IPS DF 6.9 (cell line): Measurements from ENCODE around the gene KCTD10.

Source experiments
- DNase-seq: peaks from one replicate; pipeline ENCODE4 v3.0.0-alpha.2; 2013; ENCODE audit warnings: low read depth, low spot score
- H3K27ac ChIP-seq: one replicate; pipeline ENCODE4 v1.5.1; 2013; ENCODE audit warnings: low read length, control low read depth
- H3K27me3 ChIP-seq: 2 replicates; pipeline ENCODE4 v1.6.1; 2013; ENCODE audit warnings: mild to moderate bottlenecking, low read length; ENCODE audit not compliant: control insufficient read depth, insufficient read depth
- H3K36me3 ChIP-seq: 2 replicates; pipeline ENCODE4 v1.6.1; 2013; ENCODE audit warnings: low read length; ENCODE audit not compliant: control insufficient read depth, insufficient read depth
- H3K4me1 ChIP-seq: 2 replicates; pipeline ENCODE4 v1.6.1; 2013; ENCODE audit warnings: low read length; ENCODE audit not compliant: control insufficient read depth, insufficient read depth
- H3K4me3 ChIP-seq: 2 replicates; pipeline ENCODE4 v1.5.1; 2013; ENCODE audit warnings: mild to moderate bottlenecking, low read length
- H3K9me3 ChIP-seq: 2 replicates; pipeline ENCODE4 v1.6.1; 2013; ENCODE audit warnings: low read length, inconsistent platforms; ENCODE audit not compliant: control insufficient read depth, insufficient read depth
- WGBS: extraction: QIAGEN DNeasy Blood & Tissue Kit; methylation state at CpG from one replicate; pipeline ENCODE4 v1.1.7; 2013; ENCODE audit warnings: mixed read lengths, missing lambda C conversion rate; ENCODE audit not compliant: insufficient read length, insufficient coverage; 5-methylcytosine and 5-hydroxymethylcytosine counted together

KCTD10 gene

DNA sequence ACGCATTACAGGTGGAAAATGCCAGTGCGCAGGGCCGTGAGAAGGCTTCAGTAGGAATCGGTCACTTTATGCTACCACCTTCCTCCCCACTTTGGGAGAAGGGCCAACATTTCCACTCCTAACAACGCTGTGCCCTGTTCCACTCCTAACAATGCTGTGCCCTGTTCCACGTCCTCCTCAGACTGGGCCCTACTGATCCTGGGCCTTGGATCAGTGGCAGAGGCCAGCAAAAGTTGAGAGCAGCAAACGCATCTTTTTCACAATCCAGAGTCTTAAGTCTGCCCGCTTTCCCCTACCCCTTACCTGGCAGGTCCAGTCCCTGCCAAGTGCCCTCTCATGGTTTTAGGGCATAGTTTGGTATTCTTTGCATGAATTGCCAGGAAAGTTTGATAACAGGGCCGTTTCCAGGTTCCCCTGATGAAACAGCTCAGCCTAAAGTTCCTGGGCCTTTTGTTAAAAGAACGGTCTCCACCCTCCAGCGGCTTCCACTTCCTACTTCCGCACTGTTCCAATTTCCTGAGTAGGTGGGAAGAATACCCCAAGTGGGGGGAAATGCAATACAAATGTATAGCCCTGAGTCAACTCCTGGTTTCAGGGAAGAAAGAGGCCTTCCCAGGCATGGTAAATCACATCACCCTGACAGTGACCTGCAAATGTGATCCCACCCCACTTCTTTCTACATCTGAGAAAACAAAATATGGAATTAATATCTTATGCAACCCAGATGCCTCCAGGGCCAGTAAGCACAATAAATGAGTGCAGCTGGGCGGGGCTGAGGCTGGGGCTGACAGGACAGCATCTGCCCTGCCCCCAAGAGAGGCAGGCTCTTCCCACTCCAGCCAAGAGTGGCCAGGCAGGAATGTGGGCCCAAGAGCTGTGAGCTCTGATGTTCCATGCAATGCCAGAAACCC is 15.0 kb downstream of the KCTD10 start:
- Histone ChIP-seq H3K27me3 (no peaks in the 10 kb centered on the region), H3K9me3 (no peaks in the 10 kb centered on the region), H3K4me3 (no peak overlapping the region), H3K36me3 (peaks cover under 1% of the 10 kb centered on the region; the same call in 1 of the 2 replicates), H3K27ac (no peak overlapping the region), H3K4me1 (peaks cover 25% of the 10 kb centered on the region)
- DNase-seq: no peak
- no CpG with 5 or more reads among the region's 13 CpGs for WGBS

DNA sequence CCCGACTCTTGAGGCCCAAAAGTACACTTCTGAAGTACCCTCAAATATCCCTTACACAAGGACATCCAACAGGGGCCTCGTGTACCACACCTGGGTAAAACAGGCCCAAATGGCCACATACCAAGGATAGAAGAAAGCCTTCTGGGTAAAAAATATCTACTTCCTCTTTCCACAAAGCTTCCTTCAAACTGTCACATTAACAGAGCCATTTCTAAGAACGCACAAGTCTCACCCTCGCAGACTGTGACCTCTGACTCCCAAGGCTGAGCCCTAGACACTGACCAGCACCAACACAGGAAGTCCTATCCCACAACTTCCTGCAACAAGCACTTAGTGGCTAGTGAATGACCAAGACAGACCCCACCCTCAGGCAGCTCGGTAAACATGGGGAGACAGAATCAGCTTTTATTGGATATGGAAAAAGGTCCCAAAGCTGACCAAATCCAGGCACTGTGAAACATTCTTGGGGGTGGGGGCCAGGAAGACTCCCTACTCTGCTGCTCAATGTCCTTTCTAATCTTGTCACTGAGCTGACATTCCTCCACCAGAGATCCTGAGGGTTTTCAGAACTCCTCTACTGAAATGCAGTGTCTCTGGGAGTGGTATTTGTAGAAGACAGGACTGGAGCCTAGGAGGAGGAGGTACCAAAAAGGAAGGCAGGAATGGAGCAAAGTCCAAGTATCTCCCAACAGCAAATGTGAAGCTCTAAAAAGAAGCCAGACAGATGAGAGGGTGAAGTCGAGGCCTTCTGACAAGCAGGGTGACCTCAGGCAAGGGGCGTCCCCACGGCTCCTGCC is 15.9 kb downstream of the KCTD10 start:
- Histone ChIP-seq H3K27ac (no peak overlapping the region), H3K9me3 (no peaks in the 10 kb centered on the region), H3K4me1 (peaks cover 25% of the 10 kb centered on the region), H3K27me3 (no peaks in the 10 kb centered on the region), H3K36me3 (peaks cover 8% of the 10 kb centered on the region; the same call in 1 of the 2 replicates), H3K4me3 (no peak overlapping the region)
- no CpG with 5 or more reads among the region's 8 CpGs for WGBS
- DNase-seq: no peak

DNA sequence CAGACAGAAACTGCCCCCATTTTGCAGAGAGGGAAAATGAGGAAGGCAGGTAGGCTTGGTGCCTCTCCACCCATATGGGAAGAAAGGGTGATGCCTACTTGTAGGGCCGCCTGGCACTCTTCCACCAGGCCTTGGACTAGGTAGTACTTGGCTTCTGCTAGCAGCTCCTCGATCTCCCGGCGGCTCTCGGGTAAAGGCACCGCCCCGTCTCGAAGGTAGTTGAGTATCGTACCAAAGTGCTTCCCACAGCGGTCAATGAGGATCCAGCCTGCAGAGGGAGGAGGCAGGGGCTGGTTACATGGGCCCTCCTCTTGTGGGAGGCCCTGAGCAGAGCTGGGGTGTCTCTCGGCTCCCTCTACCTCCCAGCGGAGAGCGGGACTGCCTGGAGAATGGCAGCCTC is 16.6 kb downstream of the KCTD10 start:
- no peaks in the 10 kb centered on the region for H3K27me3 ChIP-seq
- H3K27ac ChIP-seq: no peak overlapping the region
- H3K4me3 ChIP-seq: no peak overlapping the region
- H3K9me3 ChIP-seq: no peaks in the 10 kb centered on the region
- H3K4me1 ChIP-seq: peaks cover 25% of the 10 kb centered on the region
- DNase-seq: no peak
- WGBS: no CpG with 5 or more reads among the region's 13 CpGs
- H3K36me3 ChIP-seq: peaks cover 12% of the 10 kb centered on the region; the same call in 1 of the 2 replicates

DNA sequence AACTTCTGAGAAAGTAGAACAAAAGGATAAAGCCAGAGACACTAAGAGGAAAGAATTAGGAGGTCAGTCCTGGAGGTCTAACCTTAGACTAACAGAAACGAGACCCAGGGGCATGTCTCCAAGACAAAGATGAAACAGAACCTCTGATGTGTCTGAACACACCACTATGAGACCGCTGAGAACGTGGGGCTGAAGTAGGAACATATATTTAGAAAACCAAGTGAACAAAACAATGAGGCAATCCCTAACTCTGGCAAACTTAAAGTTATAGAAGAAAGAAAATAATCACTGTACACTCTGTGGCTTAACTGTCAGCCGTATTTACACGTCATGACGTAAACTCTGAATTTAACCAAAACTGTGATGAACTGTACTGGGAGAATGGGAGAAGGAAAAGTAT is 17.9 kb downstream of the KCTD10 start:
- Histone ChIP-seq H3K27ac (no peak overlapping the region), H3K4me3 (no peak overlapping the region), H3K9me3 (no peaks in the 10 kb centered on the region), H3K27me3 (no peaks in the 10 kb centered on the region), H3K4me1 (peaks cover 25% of the 10 kb centered on the region), H3K36me3 (peaks cover 18% of the 10 kb centered on the region; the same call in 1 of the 2 replicates)
- DNase-seq: no peak
- WGBS: no CpG with 5 or more reads among the region's 6 CpGs

DNA sequence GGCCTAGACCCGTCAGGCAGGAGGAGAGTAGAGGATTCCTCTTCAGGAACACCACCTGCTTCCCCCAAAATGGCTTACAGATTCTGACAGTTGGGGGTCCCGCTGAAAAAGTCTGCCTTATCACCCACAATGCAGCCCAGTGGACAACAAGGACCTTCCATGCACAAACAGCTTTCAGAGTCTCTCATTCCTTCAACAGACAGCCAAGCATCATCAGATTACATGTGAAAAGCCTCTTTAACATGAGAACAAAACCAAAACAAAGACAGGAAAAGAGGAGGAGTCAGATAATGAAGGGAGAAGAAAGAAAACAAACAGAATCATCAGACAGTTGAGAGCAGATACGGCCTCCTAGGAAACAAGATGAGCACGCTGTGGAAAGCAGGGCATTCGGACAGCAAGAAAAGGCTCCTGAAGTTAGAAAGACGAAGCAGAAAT is 18.3 kb downstream of the KCTD10 start:
- Histone ChIP-seq H3K27ac (peak overlapping the region; percentile 61), H3K4me1 (peaks cover 25% of the 10 kb centered on the region), H3K27me3 (no peaks in the 10 kb centered on the region), H3K36me3 (peaks cover 20% of the 10 kb centered on the region; the same call in 1 of the 2 replicates), H3K4me3 (no peak overlapping the region), H3K9me3 (no peaks in the 10 kb centered on the region)
- no CpG with 5 or more reads among the region's 6 CpGs for WGBS
- no peak for DNase-seq

DNA sequence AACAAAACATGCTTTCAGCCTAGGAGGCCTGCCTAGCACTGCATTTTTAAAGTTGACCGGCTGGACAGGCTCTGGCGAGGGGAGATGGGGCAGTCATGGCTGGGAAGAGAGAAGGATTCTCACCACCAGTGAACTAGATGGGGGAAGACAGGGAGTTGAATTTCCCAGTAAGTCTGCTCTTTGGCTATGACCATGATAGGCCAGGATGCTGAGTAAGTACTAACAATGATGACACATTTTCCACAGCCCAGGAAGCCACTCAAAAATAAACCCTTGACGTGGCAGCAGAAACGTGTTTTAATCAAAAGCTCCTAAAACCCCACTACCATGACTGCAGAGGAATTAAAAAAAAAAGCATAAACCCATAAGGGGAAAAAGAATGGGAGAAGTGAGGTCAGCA is 19.0 kb downstream of the KCTD10 start:
- Histone ChIP-seq H3K36me3 (peaks cover 26% of the 10 kb centered on the region; the same call in 1 of the 2 replicates), H3K27me3 (no peaks in the 10 kb centered on the region), H3K27ac (peak overlapping the region; percentile 61), H3K9me3 (no peaks in the 10 kb centered on the region), H3K4me1 (peaks cover 20% of the 10 kb centered on the region), H3K4me3 (no peak overlapping the region)
- no CpG with 5 or more reads among the region's 4 CpGs for WGBS
- no peak for DNase-seq

DNA sequence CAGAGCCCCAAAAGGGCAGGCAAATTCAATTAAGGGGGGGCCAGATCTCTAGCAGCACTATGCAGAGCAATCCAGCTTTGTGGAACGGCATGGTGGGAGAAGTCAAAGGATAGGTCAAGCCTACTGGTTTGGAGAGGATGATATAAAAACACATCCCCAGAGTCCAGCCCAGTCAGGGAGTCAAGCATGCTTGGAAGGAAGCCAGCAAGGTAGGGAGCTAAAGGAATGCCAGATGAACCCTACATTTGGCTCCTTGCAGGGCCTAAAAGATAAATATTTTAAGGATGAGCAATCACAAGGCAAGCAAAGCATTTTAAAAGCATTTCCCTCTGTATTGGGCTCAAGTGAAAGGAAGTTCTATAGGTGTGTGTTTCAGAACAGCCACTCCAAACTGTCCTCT is 21.4 kb downstream of the KCTD10 start:
- WGBS: no CpG with 5 or more reads among the region's 1 CpG
- no peak for DNase-seq
- Histone ChIP-seq H3K4me1 (peaks cover 12% of the 10 kb centered on the region), H3K27ac (no peak overlapping the region), H3K9me3 (no peaks in the 10 kb centered on the region), H3K4me3 (no peak overlapping the region), H3K36me3 (peaks cover 30% of the 10 kb centered on the region), H3K27me3 (no peaks in the 10 kb centered on the region)

DNA sequence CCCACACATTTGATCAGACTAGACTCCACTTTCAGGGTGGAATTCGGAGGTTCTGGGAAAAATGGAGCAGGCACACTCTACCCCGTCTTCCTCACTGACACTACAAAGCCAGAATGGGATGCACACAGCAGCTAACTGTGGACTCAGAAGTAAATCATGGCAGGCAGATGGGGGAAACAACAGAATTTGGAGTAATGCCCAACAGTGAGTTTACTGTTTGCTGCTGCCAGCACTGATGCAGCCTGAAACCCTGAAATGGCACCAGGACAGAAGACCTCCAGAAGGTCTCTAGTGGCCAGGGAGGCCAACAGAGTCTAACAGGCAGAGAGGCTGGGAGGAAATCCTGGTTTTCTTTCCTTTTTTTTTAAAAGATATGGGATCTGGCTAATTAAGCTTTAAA is 24.6 kb downstream of the KCTD10 start:
- peaks cover 2% of the 10 kb centered on the region; the same call in 1 of the 2 replicates for H3K4me1 ChIP-seq
- H3K9me3 ChIP-seq: no peaks in the 10 kb centered on the region
- no peak for DNase-seq
- no peak overlapping the region for H3K4me3 ChIP-seq
- H3K36me3 ChIP-seq: peaks cover 32% of the 10 kb centered on the region
- WGBS: no CpG with 5 or more reads among the region's 2 CpGs
- no peak overlapping the region for H3K27ac ChIP-seq
- H3K27me3 ChIP-seq: no peaks in the 10 kb centered on the region

DNA sequence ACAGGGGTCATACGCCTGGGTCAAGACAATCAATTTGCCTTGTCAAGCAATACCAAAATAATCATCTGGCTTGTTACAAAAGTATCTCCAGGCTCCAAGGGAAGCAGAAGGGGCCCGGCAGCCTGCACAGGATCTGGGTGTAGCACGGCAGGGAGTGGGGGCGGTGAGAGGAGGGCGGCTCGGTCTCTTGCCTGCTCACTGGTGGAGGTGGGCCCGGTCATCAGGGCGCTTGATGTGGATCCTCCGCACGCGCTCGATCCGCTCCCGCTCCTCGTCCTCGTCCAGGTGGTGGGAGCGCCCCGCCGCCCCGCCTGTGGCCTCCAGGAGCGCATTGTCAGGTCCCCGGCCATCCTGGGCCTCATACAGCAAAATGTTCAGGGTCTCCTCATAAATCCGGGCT is 25.7 kb downstream of the KCTD10 start:
- Histone ChIP-seq H3K4me3 (no peak overlapping the region), H3K36me3 (peaks cover 28% of the 10 kb centered on the region), H3K4me1 (no peaks in the 10 kb centered on the region), H3K27ac (no peak overlapping the region), H3K27me3 (no peaks in the 10 kb centered on the region), H3K9me3 (no peaks in the 10 kb centered on the region)
- WGBS: no CpG with 5 or more reads among the region's 23 CpGs
- DNase-seq: no peak

DNA sequence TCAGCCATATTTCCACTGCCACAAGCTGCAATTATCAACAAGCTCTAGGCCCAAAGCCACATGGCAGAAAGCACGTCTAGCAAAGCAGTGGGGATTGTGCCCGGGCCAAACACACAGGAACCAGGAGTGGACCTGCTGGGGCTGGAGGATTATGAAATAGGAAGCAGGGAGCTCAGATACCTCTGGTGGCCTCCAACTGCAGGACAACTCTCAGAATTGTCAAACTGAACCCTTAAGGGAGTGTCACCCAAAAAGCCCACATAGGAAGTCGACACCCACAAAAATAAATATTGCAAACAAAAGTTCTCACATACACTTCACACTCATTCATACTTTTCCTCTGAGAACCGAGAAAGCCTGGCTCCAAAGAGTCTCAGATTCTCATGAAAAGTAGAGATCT is 26.1 kb downstream of the KCTD10 start:
- no CpG with 5 or more reads among the region's 4 CpGs for WGBS
- Histone ChIP-seq H3K36me3 (peaks cover 25% of the 10 kb centered on the region), H3K4me1 (no peaks in the 10 kb centered on the region), H3K4me3 (no peak overlapping the region), H3K27me3 (no peaks in the 10 kb centered on the region), H3K9me3 (no peaks in the 10 kb centered on the region), H3K27ac (no peak overlapping the region)
- DNase-seq: no peak
